HepG2 (cell line): ENCODE measurements around the gene EDN3. TPM values are rescaled to one million over a fixed set of nuclear protein-coding genes. Genes with fewer than 3 reads are reported as not detected.

Experiments
- ATAC-seq: fragments of 200-7000 bp; cut with Tn5 transposase; 3 replicates; pipeline ENCODE4 v1.9.1; 2020; ENCODE audit warnings: mild to moderate bottlenecking, moderate library complexity
- BruUV-seq: library from RNA; stranded (reverse); fragments of 400-500 nt; replicated peaks from 2 replicates; lab custom pipeline; 2021; lab: Mats Ljungman, UMichigan
- CTCF ChIA-PET: fragments of 300-600 bp; formaldehyde crosslinking; extraction: SDS; loops from one replicate; lab custom pipeline; 2021; ENCODE audit warnings: low total read pairs, inconsistent platforms, low intra/inter-chr PET ratio; lab: Yijun Ruan, JAX
- POLR2A ChIA-PET: fragments of 350-600 bp; sonication (Branson Sonifier 250); formaldehyde crosslinking; loops from one replicate; lab custom pipeline; 2020; ENCODE audit warnings: antibody characterized with exemption, inconsistent platforms; lab: Yijun Ruan, JAX
- DNase-seq: peaks from one replicate; pipeline ENCODE4 v3.0.0-alpha.2; 2015; ENCODE audit warnings: low spot score
- FAIRE-seq: peaks from 3 replicates; lab custom pipeline; 2011; peaks lifted over from hg19 to GRCh38; lab: Jason Lieb, UNC
- H2AFZ ChIP-seq: one replicate; pipeline ENCODE4 v1.6.1; 2011; ENCODE audit warnings: low read length, inconsistent platforms
- H3K27ac ChIP-seq: fragments of 300-600 bp; 3 replicates; pipeline ENCODE4 v1.8.0; 2011; ENCODE audit warnings: mixed run types, mild to moderate bottlenecking, mixed read lengths, low read length, inconsistent platforms; ENCODE audit not compliant: insufficient read depth; ENCODE audit errors: extremely low read length
- H3K27me3 ChIP-seq, 2 experiments: fragments of 200-600 bp in 1 of 2; 2 replicates in 1 of 2; 3 replicates in 1 of 2; pipeline versions ENCODE4 v1.6.0 to v1.8.0; 2011; ENCODE audit warnings: low read length in 2 of 2, mild to moderate bottlenecking in 2 of 2, moderate library complexity in 2 of 2, inconsistent platforms in 1 of 2; ENCODE audit not compliant: insufficient read depth in 2 of 2, control insufficient read depth in 1 of 2
- H3K36me3 ChIP-seq, 2 experiments: fragments of 200-600 bp in 1 of 2; replicated peaks in 1 of 2; 2 replicates in 1 of 2; 3 replicates in 1 of 2; pipeline versions ENCODE4 v1.5.1 to v1.8.0; 2011; ENCODE audit warnings: low read length in 2 of 2, inconsistent platforms in 1 of 2; ENCODE audit not compliant: insufficient read depth in 2 of 2, control insufficient read depth in 1 of 2
- H3K4me1 ChIP-seq: 2 replicates; pipeline ENCODE4 v1.5.1; 2012; ENCODE audit warnings: low read length, inconsistent platforms; ENCODE audit not compliant: insufficient read depth
- H3K4me2 ChIP-seq: 2 replicates; pipeline ENCODE4 v1.6.0; 2011; ENCODE audit warnings: low read depth, low read length, inconsistent platforms
- H3K4me3 ChIP-seq, 3 experiments: fragments of 200-600 bp in 1 of 3; sonication (generic), shearing (Covaris generic) in 1 of 3; replicated peaks in 1 of 3; 2 replicates each; pipeline ENCODE4 v1.5.1; 2011 to 2016; ENCODE audit warnings: low read length in 3 of 3, inconsistent platforms in 2 of 3, low read depth in 2 of 3, mild to moderate bottlenecking in 2 of 3, control low read depth in 1 of 3, mixed read lengths in 1 of 3; ENCODE audit not compliant: insufficient read depth in 1 of 3
- H3K79me2 ChIP-seq: one replicate; pipeline ENCODE4 v1.6.1; 2011; ENCODE audit warnings: low read length, inconsistent platforms; ENCODE audit not compliant: insufficient read depth
- H3K9ac ChIP-seq: 2 replicates; pipeline ENCODE4 v1.6.0; 2011; ENCODE audit warnings: mild to moderate bottlenecking, low read depth, low read length, inconsistent platforms; ENCODE audit not compliant: insufficient read depth
- H3K9me3 ChIP-seq: 2 replicates; pipeline ENCODE4 v1.5.1; 2012; ENCODE audit warnings: mild to moderate bottlenecking, low read length
- H4K20me1 ChIP-seq: 2 replicates; pipeline ENCODE4 v1.6.0; 2011; ENCODE audit warnings: inconsistent platforms, mild to moderate bottlenecking, low read length, moderate library complexity; ENCODE audit not compliant: insufficient read depth
- ATM ChIP-seq: fragments of 450-650 bp; IDR thresholded peaks from 2 replicates; pipeline ENCODE4 v1.7.1; 2017; ENCODE audit warnings: mild to moderate bottlenecking, borderline replicate concordance
- CSRNP1 ChIP-seq: sonication (generic); formaldehyde crosslinking; IDR thresholded peaks from 2 replicates; pipeline ENCODE4 v1.8.1; 2023; ENCODE audit warnings: mild to moderate bottlenecking, missing genetic modification reagents
- KAT7 ChIP-seq: IDR thresholded peaks from 2 replicates; pipeline ENCODE4 v1.6.1; 2018; ENCODE audit warnings: borderline replicate concordance, missing compliant biosample characterization
- NKX3-1 ChIP-seq: sonication (generic); formaldehyde crosslinking; IDR thresholded peaks from 2 replicates; pipeline ENCODE4 v1.5.0; 2020; ENCODE audit warnings: missing genetic modification reagents
- TRIM24 ChIP-seq: sonication (generic); formaldehyde crosslinking; IDR thresholded peaks from 2 replicates; pipeline ENCODE4 v1.8.0; 2022; ENCODE audit warnings: mild to moderate bottlenecking, missing genetic modification reagents
- ZNF253 ChIP-seq: sonication (generic); formaldehyde crosslinking; IDR thresholded peaks from 2 replicates; pipeline ENCODE4 v1.8.0; 2022; ENCODE audit warnings: mild to moderate bottlenecking, missing genetic modification reagents, borderline replicate concordance
- ZNF598 ChIP-seq: sonication (generic); formaldehyde crosslinking; IDR thresholded peaks from 2 replicates; pipeline ENCODE4 v1.5.1; 2020; ENCODE audit warnings: mild to moderate bottlenecking, missing genetic modification reagents, borderline replicate concordance
- ZNF710 ChIP-seq: sonication (generic); formaldehyde crosslinking; IDR thresholded peaks from 2 replicates; pipeline ENCODE4 v1.5.0; 2020; ENCODE audit warnings: mild to moderate bottlenecking, missing genetic modification reagents, borderline replicate concordance
- ZNF777 ChIP-seq: sonication (generic); formaldehyde crosslinking; IDR thresholded peaks from 2 replicates; pipeline ENCODE4 v1.4.0; 2020; ENCODE audit warnings: missing genetic modification reagents
- ZNF878 ChIP-seq: sonication (generic); formaldehyde crosslinking; IDR thresholded peaks from 2 replicates; pipeline ENCODE4 v1.8.1; 2023; ENCODE audit warnings: mild to moderate bottlenecking, missing genetic modification reagents, moderate library complexity
- WGBS: methylation state at CpG from one replicate; pipeline ENCODE4 v1.1.6; 2017; ENCODE audit warnings: low lambda C conversion rate; 5-methylcytosine and 5-hydroxymethylcytosine counted together
- in situ Hi-C: cut with HindIII; loops from 2 replicates; pipeline ENCODE4 v1.10.0; 2017; ENCODE audit warnings: low pct_unique_long_range_greater_than_20kb; ENCODE audit not compliant: extremely low pct_ligation_motif_present
- intact Hi-C: fragments of 100-400 bp; cut with micrococcal nuclease; formaldehyde crosslinking; loops from one replicate; pipeline ENCODE4 v1.10.0; 2022; ENCODE audit not compliant: unreplicated experiment
- polyA plus RNA-seq, 8 experiments: library from polyadenylated mRNA; depleted of rRNA in 3 of 8; stranded (reverse) in 7 of 8; unstranded in 1 of 8; fragments of >200 nt; fragmentation: Illumina TruSeq in 4 of 8; extraction: Trizol in 4 of 8; gene quantifications; 2 replicates each; pipeline versions ENCODE4 v1.2.1 to v1.2.3, GENCODE V29; 2011 to 2016; ENCODE audit warnings: low read depth in 4 of 8, missing spikeins in 1 of 8, mixed read lengths in 1 of 8; ENCODE audit not compliant: insufficient read depth in 1 of 8
- total RNA-seq, 5 experiments: library from RNA; depleted of rRNA; stranded (reverse); fragments of >200 nt; fragmentation: Illumina TruSeq; extraction: Trizol; gene quantifications; 2 replicates each; pipeline ENCODE4 v1.2.3, GENCODE V29; 2016; ENCODE audit warnings: low read depth in 1 of 5
- TF ChIP-seq, protein P1 (sequence below): sonication (generic); formaldehyde crosslinking; IDR thresholded peaks from 2 replicates; pipeline ENCODE4 v1.5.0; 2020; ENCODE audit warnings: missing genetic modification reagents

The EDN3 gene
- total and polyA plus RNA-seq, 2 of the 13 experiments (the other 11 are each of a cell fraction or from before 2014, with no cell fraction given) = not detected

- H3K79me2 ChIP-seq = no peaks in the 10 kb centered on the region
- DNase-seq = no peak
- intact Hi-C loops = no loop called here
- no peak overlapping the region for H3K27ac ChIP-seq
- no peak overlapping the region for H2AFZ ChIP-seq
- no peaks in the 10 kb centered on the region for H3K9me3 ChIP-seq
- H3K36me3 ChIP-seq = no peaks in the 10 kb centered on the region
- H3K9ac ChIP-seq = no peak overlapping the region
- ATAC-seq = no peak
- TF ChIP-seq ZNF777 (CRISPR knock-in tag) (no peak), ZNF253 (no peak), TRIM24 (CRISPR knock-in tag) (no peak), NKX3-1 (no peak), ZNF710 (CRISPR knock-in tag) (no peak), CSRNP1 (CRISPR knock-in tag) (no peak), KAT7 (CRISPR knock-in tag) (no peak), ATM (no peak), ZNF878 (no peak), ZNF598 (CRISPR knock-in tag) (no peak)
- TF ChIP-seq, protein P1, sequence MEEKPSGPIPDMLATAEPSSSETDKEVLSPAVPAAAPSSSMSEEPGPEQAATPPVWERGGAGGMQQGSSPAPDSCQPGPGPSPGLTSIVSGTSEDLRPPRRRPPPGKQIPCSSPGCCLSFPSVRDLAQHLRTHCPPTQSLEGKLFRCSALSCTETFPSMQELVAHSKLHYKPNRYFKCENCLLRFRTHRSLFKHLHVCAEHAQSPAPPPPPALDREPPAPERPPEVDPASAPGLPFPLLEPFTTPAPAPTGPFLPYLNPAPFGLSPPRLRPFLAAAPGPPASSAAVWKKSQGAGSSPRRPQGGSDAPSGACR = no peak
- TF ChIP-seq, all 625 proteins: peak for 0
- no peak overlapping the region for H3K4me2 ChIP-seq
- H4K20me1 ChIP-seq = no peaks in the 10 kb centered on the region
- H3K4me3 ChIP-seq = no peak overlapping the region
- CTCF ChIA-PET = no interaction called here
- FAIRE-seq = no peak
- in situ Hi-C loops = no loop called here
- H3K4me1 ChIP-seq = no peaks in the 10 kb centered on the region
- WGBS = 33% methylated on average over 3 of the region's 3 CpGs
- BruUV-seq = no TSS peak
- POLR2A ChIA-PET = no interaction called here
- H3K27me3 ChIP-seq = peaks cover 2 to 16% of the 10 kb centered on the region in 2 experiments; a peak in 4 of 5 replicates
Observed at GRCh38 chr20:59309218-59309617, 8.8 kb downstream of the EDN3 start.
